ENCODE data around the gene CGB3. TPM values are rescaled to one million over a fixed set of nuclear protein-coding genes. Genes with fewer than 3 reads are reported as not detected.

The CGB3 gene
- total RNA-seq, 1 donor from 2014 or later: not detected

DNA sequence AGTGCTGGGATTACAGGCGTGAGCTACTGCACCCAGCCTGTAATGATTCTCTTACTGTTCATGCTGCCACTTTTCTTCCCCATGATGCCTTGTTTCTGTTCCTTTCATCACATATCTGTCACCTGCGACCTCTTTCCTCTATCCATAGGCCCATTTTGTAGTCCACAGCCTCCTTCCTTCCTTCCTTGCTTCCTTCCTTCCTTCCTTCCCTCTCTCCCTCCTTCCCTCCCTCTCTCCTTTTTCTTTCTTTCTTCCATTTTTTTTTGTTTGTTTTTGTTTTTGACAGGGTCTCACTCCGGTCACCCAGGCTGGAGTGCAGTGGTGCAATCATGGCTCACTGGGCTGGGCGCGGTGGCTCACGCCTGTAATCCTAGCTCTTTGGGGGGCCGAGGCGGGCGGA, 35.3 kb downstream of the CGB3 start:
- no peak for DNase-seq (ENCODE audit: low read depth in 2 of 2)

DNA sequence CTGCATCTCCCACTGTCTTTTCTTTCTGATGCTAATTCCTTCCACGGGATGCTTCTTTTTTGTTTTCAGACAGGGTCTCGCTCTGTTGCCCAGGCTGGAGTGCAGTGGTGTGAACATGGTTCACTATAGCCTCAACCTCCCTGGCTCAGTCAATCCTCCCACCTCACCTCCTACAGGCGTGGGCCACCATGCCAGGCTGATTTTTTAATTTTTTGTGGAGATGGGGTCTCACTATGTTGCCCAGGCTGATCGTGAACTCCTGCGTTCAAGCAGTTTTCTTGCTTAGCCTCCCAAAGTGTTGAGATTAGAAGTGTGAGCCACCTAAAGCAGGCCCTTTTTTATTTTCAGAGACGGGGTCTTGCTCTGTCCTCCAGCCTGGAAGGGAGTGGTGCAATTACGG, 35.8 kb downstream of the CGB3 start:
- DNase-seq (ENCODE audit: low read depth in 2 of 2): no peak

DNA sequence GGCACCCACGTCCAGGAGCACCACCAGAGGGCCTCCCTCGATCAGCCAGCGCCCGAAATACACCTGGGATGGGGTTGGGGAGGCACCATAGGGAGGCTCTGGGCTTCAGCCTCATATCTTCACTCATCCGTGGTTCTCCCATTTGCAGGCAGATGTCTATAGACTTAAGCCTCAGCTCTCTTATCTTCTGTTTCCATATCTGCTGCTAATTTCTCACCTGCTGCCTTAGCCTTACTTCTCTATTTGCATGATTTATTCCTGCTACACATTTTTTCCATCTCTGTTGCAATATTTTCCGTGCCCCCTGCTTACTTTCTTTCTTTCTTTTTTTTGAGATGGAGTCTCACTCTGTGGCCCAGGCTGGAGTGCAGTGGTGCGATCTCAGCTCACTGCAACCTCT, 36.8 kb downstream of the CGB3 start:
- no peak for DNase-seq (ENCODE audit: low read depth in 2 of 2)

- DNase-seq (ENCODE audit: low read depth in 2 of 2): no peak
Measured at GRCh38 chr19:48986211-48986610, 37.9 kb downstream of the CGB3 start.

DNA sequence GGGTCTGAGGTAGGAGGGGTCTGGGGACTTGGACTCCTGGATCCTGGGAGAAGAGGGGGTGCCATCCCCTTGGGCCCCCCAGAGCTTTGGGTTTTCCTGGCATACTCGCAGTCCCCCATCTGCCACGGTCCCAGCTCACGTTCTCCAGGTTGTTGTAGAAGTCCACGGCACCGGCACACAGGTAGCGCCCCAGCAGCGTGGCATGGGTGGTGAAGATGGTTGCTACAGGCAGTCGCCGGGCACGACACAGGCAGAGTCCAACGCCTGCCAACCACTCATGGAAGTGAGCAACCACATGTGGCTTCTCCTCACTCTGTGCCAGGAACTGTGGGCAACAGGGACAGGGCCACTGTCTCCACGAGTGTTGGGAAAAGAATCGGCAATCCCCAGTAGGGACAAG, 38.4 kb downstream of the CGB3 start:
- DNase-seq (ENCODE audit: low read depth in 2 of 2): no peak

DNA sequence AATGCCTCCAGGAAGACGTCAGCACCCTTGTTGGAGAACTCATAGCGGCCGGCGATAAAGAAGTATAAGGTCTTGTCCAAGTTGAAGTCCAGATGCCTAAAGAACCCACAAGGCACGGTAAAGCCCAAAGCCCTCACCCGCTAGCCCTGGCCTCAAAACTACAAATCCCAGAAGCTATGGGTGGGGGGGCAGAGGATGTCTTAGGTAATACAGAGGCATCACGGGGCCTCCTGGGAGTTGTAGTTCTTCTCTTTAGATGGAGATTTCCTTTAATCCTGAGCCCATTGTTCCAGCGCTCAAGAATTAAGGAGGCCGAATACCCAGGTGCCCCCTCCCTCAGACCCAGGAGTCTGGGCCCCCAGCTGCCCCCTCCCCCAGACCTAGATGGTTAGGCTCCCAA, 41.9 kb downstream of the CGB3 start:
- no peak for DNase-seq (ENCODE audit: low read depth in 2 of 2)

DNA sequence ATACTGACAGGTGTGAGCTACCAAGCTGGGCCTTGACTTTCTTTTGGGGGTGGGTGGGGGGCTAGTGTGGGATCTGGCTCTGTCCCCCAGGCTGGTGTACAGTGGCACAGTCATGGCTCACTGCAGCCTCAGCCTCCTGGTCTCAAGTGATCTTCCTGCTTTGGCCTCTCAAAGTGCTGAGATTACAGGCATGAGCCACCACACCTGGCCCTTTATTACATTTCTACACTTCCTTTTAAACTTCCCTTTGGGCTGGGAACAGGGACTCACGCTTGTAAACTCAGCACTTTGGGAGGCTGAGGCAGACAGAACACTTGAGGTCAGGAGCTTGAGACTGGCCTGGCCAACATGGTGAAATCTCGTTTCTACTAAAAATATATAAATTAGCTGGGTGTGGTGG, 47.1 kb downstream of the CGB3 start:
- no peak for DNase-seq (ENCODE audit: low read depth in 2 of 2)

GRCh38 chr19:48975947-48976847, 47.9 kb downstream of the CGB3 start:
- peak in 1 of 2 donors; percentile 62 for DNase-seq (ENCODE audit: low read depth in 2 of 2)

Other genes starting within 250 kb of the CGB3 start
- gene BCAT2, start 213.3 kb downstream of the CGB3 start, total RNA-seq: 26.2 and 28.3 TPM in 2 replicates
- gene HSD17B14, start 187.8 kb downstream of the CGB3 start, total RNA-seq: 0.60 and 2.6 TPM in 2 replicates
- 2.4 and 7.1 TPM in 2 replicates for gene PLEKHA4, start 155.7 kb downstream of the CGB3 start, total RNA-seq
- 21.6 and 63.9 TPM in 2 replicates for gene PPP1R15A, start 151.9 kb downstream of the CGB3 start, total RNA-seq
- gene TULP2, start 125.6 kb downstream of the CGB3 start, total RNA-seq: under 0.01 TPM in 2 replicates
- 118 and 160 TPM in 2 replicates for gene NUCB1, start 124.0 kb downstream of the CGB3 start, total RNA-seq
- under 0.01 TPM in 1 of 2 replicates, not detected in the other for gene DHDH, start 90.6 kb downstream of the CGB3 start, total RNA-seq
- gene BAX, start 69.5 kb downstream of the CGB3 start, total RNA-seq: 96.8 and 101 TPM in 2 replicates
- 928 and 942 TPM in 2 replicates for gene FTL, start 59.0 kb downstream of the CGB3 start, total RNA-seq
- 11.1 and 14.8 TPM in 2 replicates for gene GYS1, start 31.0 kb downstream of the CGB3 start, total RNA-seq
- 113 and 138 TPM in 2 replicates for gene RUVBL2, start 30.4 kb downstream of the CGB3 start, total RNA-seq
- not detected in 2 replicates for gene LHB, start 7.2 kb downstream of the CGB3 start, total RNA-seq
- gene CGB2, start 7.6 kb upstream of the CGB3 start, total RNA-seq: not detected in 2 replicates
- gene CGB1, start 12.6 kb upstream of the CGB3 start, total RNA-seq: not detected in 2 replicates
- not detected in 2 replicates for gene CGB5, start 19.5 kb upstream of the CGB3 start, total RNA-seq
- gene CGB8, start 24.8 kb upstream of the CGB3 start, total RNA-seq: not detected in 2 replicates
- 0.22 TPM in 1 of 2 replicates, not detected in the other for gene CGB7, start 33.4 kb upstream of the CGB3 start, total RNA-seq
- gene NTF4, start 40.5 kb upstream of the CGB3 start, total RNA-seq: not detected in 2 replicates
- gene KCNA7, start 48.4 kb upstream of the CGB3 start, total RNA-seq: not detected in 2 replicates
- 132 and 137 TPM in 2 replicates for gene SNRNP70, start 61.1 kb upstream of the CGB3 start, total RNA-seq
- 1.6 and 2.2 TPM in 2 replicates for gene LIN7B, start 90.0 kb upstream of the CGB3 start, total RNA-seq
- gene C19orf73, start 94.8 kb upstream of the CGB3 start, total RNA-seq: 0.22 and 0.40 TPM in 2 replicates
- gene PPFIA3, start 95.2 kb upstream of the CGB3 start, total RNA-seq: 1.6 and 2.8 TPM in 2 replicates
- gene HRC, start 131.1 kb upstream of the CGB3 start, total RNA-seq: not detected in 2 replicates
- 9.5 and 10.7 TPM in 2 replicates for gene TRPM4, start 133.5 kb upstream of the CGB3 start, total RNA-seq

All from lung microvascular endothelial cell (primary cell).